Liver (tissue), 9 donors: Measurements from ENCODE around the gene IRF2BP2. TPM values are rescaled to one million over a fixed set of nuclear protein-coding genes. Genes with fewer than 3 reads are reported as not detected.

Source experiments
- DNase-seq: peaks from one replicate; pipeline ENCODE4 v3.0.0-alpha.2; 2017; ENCODE audit warnings: low spot score
- H3K27ac ChIP-seq, 2 donors: one replicate each; pipeline ENCODE4 v1.7.0; 2013; ENCODE audit warnings: inconsistent platforms in 2 of 2, low read length in 2 of 2, control low read depth in 1 of 2, low read depth in 1 of 2, mild to moderate bottlenecking in 1 of 2
- H3K27me3 ChIP-seq, 4 donors: one replicate each; pipeline versions ENCODE4 v1.6.1 to v1.7.0; 2013; ENCODE audit warnings: low read length in 3 of 4, inconsistent platforms in 1 of 4, mild to moderate bottlenecking in 1 of 4, moderate library complexity in 1 of 4; ENCODE audit not compliant: control insufficient read depth in 4 of 4, insufficient read depth in 4 of 4
- H3K36me3 ChIP-seq, 4 donors: one replicate each; pipeline versions ENCODE4 v1.6.1 to v1.7.0; 2013; ENCODE audit warnings: low read length in 3 of 4, mild to moderate bottlenecking in 3 of 4, low read depth in 1 of 4, moderate library complexity in 1 of 4; ENCODE audit not compliant: control insufficient read depth in 4 of 4, insufficient read depth in 3 of 4
- H3K4me1 ChIP-seq, 4 donors: one replicate each; pipeline versions ENCODE4 v1.6.1 to v1.7.0; 2013; ENCODE audit warnings: low read length in 3 of 4, mild to moderate bottlenecking in 3 of 4, moderate library complexity in 1 of 4; ENCODE audit not compliant: control insufficient read depth in 4 of 4, insufficient read depth in 4 of 4
- H3K4me3 ChIP-seq, 3 donors: one replicate each; pipeline versions ENCODE4 v1.6.1 to v1.7.0; 2013; ENCODE audit warnings: low read length in 3 of 3, control low read depth in 1 of 3, low read depth in 1 of 3, mild to moderate bottlenecking in 1 of 3
- H3K9ac ChIP-seq, 2 donors: one replicate each; pipeline ENCODE4 v1.7.0; 2013; ENCODE audit warnings: low read length in 2 of 2, mild to moderate bottlenecking in 2 of 2, moderate library complexity in 2 of 2, control low read depth in 1 of 2, low read depth in 1 of 2
- H3K9me3 ChIP-seq, 4 donors: one replicate each; pipeline versions ENCODE4 v1.6.1 to v1.7.0; 2013; ENCODE audit warnings: low read length in 3 of 4; ENCODE audit not compliant: control insufficient read depth in 4 of 4
- ATF3 ChIP-seq: IDR thresholded peaks from 2 replicates; pipeline ENCODE4 v1.6.1; 2016; ENCODE audit warnings: antibody characterized with exemption
- CTCF ChIP-seq: fragments of 150-350 bp; IDR thresholded peaks from 2 replicates; pipeline ENCODE4 v1.5.1; 2017; ENCODE audit warnings: improper control_type of control experiment, low read depth, low read length; ENCODE audit not compliant: missing input control
- EGR1 ChIP-seq, 2 donors: IDR thresholded peaks; 2 replicates each; pipeline ENCODE4 v1.6.1; 2016 to 2018; ENCODE audit warnings: antibody characterized with exemption in 2 of 2, low read depth in 2 of 2
- FOXA1 ChIP-seq: IDR thresholded peaks from 2 replicates; pipeline ENCODE4 v1.6.1; 2016; ENCODE audit warnings: antibody characterized with exemption
- FOXA2 ChIP-seq: IDR thresholded peaks from 2 replicates; pipeline ENCODE4 v1.6.1; 2016; ENCODE audit warnings: antibody characterized with exemption
- GABPA ChIP-seq, 2 donors: IDR thresholded peaks in 1 of 2; conservative IDR thresholded peaks in 1 of 2; 2 replicates each; pipeline ENCODE4 v1.6.1; 2016; ENCODE audit warnings: antibody characterized with exemption in 2 of 2, mild to moderate bottlenecking in 1 of 2, moderate library complexity in 1 of 2
- HNF4A ChIP-seq, 2 donors: conservative IDR thresholded peaks; 2 replicates each; pipeline ENCODE4 v1.6.1; 2016; ENCODE audit warnings: antibody characterized with exemption in 2 of 2, mild to moderate bottlenecking in 2 of 2
- HNF4G ChIP-seq: IDR thresholded peaks from 2 replicates; pipeline ENCODE4 v1.6.1; 2016; ENCODE audit warnings: antibody characterized with exemption
- JUND ChIP-seq, 2 donors: IDR thresholded peaks; 2 replicates each; pipeline ENCODE4 v1.6.1; 2016; ENCODE audit warnings: antibody characterized with exemption in 2 of 2
- MAX ChIP-seq: IDR thresholded peaks from 2 replicates; pipeline ENCODE4 v1.6.1; 2016; ENCODE audit warnings: antibody characterized with exemption
- REST ChIP-seq: IDR thresholded peaks from 2 replicates; pipeline ENCODE4 v1.6.1; 2016; ENCODE audit warnings: antibody characterized with exemption, mild to moderate bottlenecking
- RXRA ChIP-seq, 2 donors: IDR thresholded peaks; 2 replicates each; pipeline ENCODE4 v1.6.1; 2017 to 2018; ENCODE audit warnings: antibody characterized with exemption in 2 of 2, mild to moderate bottlenecking in 1 of 2
- SP1 ChIP-seq: IDR thresholded peaks from 2 replicates; pipeline ENCODE4 v1.6.1; 2018; ENCODE audit warnings: antibody characterized with exemption, mild to moderate bottlenecking
- TAF1 ChIP-seq: conservative IDR thresholded peaks from 2 replicates; pipeline ENCODE4 v1.6.1; 2016; ENCODE audit warnings: antibody characterized with exemption, mild to moderate bottlenecking
- YY1 ChIP-seq: IDR thresholded peaks from 2 replicates; pipeline ENCODE4 v1.6.1; 2016; ENCODE audit warnings: antibody characterized with exemption, mild to moderate bottlenecking
- ZBTB33 ChIP-seq: IDR thresholded peaks from 2 replicates; pipeline ENCODE4 v1.6.1; 2016; ENCODE audit warnings: antibody characterized with exemption
- WGBS: extraction: QIAGEN DNeasy Blood & Tissue Kit; methylation state at CpG from one replicate; pipeline ENCODE4 v1.1.7; 2013; 5-methylcytosine and 5-hydroxymethylcytosine counted together
- polyA plus RNA-seq, 2 donors: library from polyadenylated mRNA; stranded (reverse) in 1 of 2; unstranded in 1 of 2; fragments of 200-250 nt in 1 of 2; fragments of >200 nt in 1 of 2; fragmentation: Nextera tagmentation in 1 of 2; extraction: Ambion mirVana in 1 of 2; gene quantifications; one replicate each; pipeline versions ENCODE4 v1.2.1 to v1.2.3, GENCODE V29; 2013 to 2015
- total RNA-seq, 2 donors: library from RNA; depleted of rRNA; stranded (reverse); fragments of >200 nt; gene quantifications; one replicate each; pipeline ENCODE4 v1.2.3, GENCODE V29; 2014
- donor health status: healthy.
- donor health status: healthy.
- donor health status: healthy.
- donor health status: healthy.
- donor health status: healthy.

Gene IRF2BP2
- total and polyA plus RNA-seq, 4 donors, result 22.2 to 48.2 (median 35.4) TPM

- no peak for DNase-seq
Measured at GRCh38 chr1:234593771-234594504, 16.0 kb downstream of the IRF2BP2 start.

More at GRCh38 chr1:234593771-234594504, 16.0 kb downstream of the IRF2BP2 start:
- TF ChIP-seq HNF4G (no peak), TAF1 (no peak), HNF4A (conservative IDR thresholded peaks at IDR 0.05) (no peak), FOXA2 (no peak), JUND (IDR thresholded peaks at IDR 0.05) (no peak), EGR1 (IDR thresholded peaks at IDR 0.05; ENCODE audit: low read depth in 2 of 2) (no peak), RXRA (IDR thresholded peaks at IDR 0.05) (no peak), ATF3 (no peak), CTCF (no peak), SP1 (no peak), REST (no peak), ZBTB33 (no peak), FOXA1 (no peak), GABPA (IDR thresholded peaks at IDR 0.05 in 1 of 2, conservative IDR thresholded peaks at IDR 0.05 in 1 of 2) (no peak), YY1 (no peak), MAX (no peak)
- 85% methylated on average over 6 of the region's 6 CpGs for WGBS
- Histone ChIP-seq H3K9me3 (no peaks in the 10 kb centered on the region), H3K9ac (no peak overlapping the region), H3K4me3 (no peak overlapping the region), H3K27ac (no peak overlapping the region), H3K36me3 (no peaks in the 10 kb centered on the region), H3K4me1 (peaks cover 4 to 7% (median 6%) of the 10 kb centered on the region in 4 donors), H3K27me3 (no peaks in the 10 kb centered on the region)
